ENCODE measurements around the gene CCT6A. TPM values are rescaled to one million over a fixed set of nuclear protein-coding genes. Genes with fewer than 3 reads are reported as not detected.
"Not testable (repeated sequence)": the region's sequence is repeated elsewhere in the genome, so short reads cannot be mapped to it uniquely, and the experiment has no call there.

CCT6A gene
- polyA plus RNA-seq, 3 donors from 2014 or later = 64.6 to 91.0 (median 77.6) TPM

DNA sequence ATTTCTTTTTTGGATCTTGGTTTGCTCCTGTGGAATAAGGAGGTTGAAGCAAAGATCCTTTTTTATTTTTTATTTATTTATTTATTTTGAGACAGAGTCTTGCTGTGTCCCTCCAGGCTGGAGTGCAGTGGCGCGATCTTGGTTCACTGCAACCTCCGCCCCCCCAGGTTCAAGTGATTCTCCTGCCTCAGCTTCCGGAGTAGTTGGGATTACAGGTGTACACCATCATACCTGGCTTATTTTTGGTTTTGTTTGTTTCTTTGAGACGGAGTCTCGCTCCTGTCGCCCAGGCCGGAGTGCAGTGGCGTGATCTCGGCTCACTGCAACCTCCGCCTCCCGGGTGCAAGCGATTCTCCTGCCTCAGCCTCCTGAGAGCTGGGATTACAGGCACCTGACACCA, 14.8 kb downstream of the CCT6A start:
- Mint-ChIP-seq H3K27me3 (ENCODE audit: low read depth in 3 of 3) (peaks cover 9 to 15% (median 9%) of the 10 kb centered on the region in 3 donors), H3K4me1 (peaks cover 22 to 37% of the 10 kb centered on the region in 2 donors), H3K4me3 (peak overlapping the region in 2 of 5 donors; percentile 29 to 30), H3K36me3 (peaks cover 14 to 25% (median 15%) of the 10 kb centered on the region in 3 donors)
- H3K9me3 Mint-ChIP-seq, H3K27ac Mint-ChIP-seq, DNase-seq: not testable (repeated sequence)

DNA sequence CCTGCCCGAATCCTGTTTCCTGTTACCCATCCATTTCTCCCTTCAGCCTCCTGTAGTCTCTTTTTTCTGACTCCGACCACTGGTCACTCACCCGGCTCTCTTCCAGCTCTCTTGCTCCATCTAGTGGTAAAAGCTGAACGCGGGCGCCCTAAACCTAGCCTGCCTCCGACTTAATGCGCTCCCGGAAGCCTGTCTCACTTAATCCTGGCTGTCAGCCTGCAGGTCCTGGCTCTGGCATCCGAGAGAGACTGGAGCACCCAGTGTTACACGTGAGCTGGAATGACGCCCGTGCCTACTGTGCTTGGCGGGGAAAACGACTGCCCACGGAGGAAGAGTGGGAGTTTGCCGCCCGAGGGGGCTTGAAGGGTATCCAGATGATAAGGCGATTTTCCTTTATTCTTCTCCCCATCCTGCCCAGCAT, 22.8 kb downstream of the CCT6A start:
- peak; percentile 67 to 73 (median 70) for DNase-seq
- Mint-ChIP-seq H3K27me3 (ENCODE audit: low read depth in 3 of 3) (peaks cover 0 to 2% (median 0%) of the 10 kb centered on the region in 3 donors), H3K4me1 (peaks cover 7% of the 10 kb centered on the region in 2 donors), H3K27ac (peak overlapping the region in 3 of 6 donors; percentile 0 to 84 (median 43)), H3K4me3 (no peak overlapping the region), H3K9me3 (no peaks in the 10 kb centered on the region), H3K36me3 (peaks cover 8 to 13% (median 9%) of the 10 kb centered on the region in 3 donors)

DNA sequence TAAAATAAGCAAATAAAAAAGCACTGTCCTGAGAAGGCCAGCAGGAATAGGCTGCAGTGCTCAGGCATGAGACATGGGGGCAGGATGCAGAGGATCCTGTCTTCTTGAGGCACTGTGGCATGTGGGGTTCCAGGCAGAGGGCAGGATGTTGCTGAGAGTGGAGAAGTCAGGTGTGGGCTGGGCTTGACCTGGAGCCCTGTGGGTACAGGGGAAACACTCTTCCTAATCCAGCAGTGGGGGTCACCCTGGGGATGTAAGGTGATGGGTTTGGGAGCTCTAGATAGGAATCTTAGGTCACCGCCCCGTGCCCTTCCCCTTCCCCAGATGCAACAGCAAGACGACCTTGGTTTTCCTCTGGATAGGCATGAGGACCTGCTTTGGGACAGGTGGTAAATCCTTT, 26.1 kb downstream of the CCT6A start:
- Mint-ChIP-seq H3K9me3 (no peaks in the 10 kb centered on the region), H3K27me3 (ENCODE audit: low read depth in 3 of 3) (peaks cover 0 to 2% (median 0%) of the 10 kb centered on the region in 3 donors), H3K4me3 (no peak overlapping the region), H3K36me3 (peaks cover 4 to 7% (median 4%) of the 10 kb centered on the region in 3 donors), H3K27ac (no peak overlapping the region), H3K4me1 (peaks cover 6 to 7% of the 10 kb centered on the region in 2 donors)
- no peak for DNase-seq

DNA sequence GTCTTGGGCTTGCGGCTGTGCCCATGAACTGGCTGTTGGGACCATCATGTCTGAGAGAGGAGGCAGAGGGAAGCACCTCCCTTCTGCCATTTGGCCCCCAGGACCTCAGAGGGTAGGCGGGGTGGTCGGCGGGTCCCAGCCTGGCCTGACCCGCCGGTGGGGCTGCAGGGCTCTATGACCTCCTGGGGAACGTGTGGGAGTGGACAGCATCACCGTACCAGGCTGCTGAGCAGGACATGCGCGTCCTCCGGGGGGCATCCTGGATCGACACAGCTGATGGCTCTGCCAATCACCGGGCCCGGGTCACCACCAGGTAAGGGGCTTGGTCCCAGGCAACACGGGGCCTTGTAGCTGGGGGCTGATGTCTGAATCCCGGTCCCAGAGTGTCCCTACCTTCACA, 26.6 kb downstream of the CCT6A start:
- no peak for DNase-seq
- Mint-ChIP-seq H3K27me3 (ENCODE audit: low read depth in 3 of 3) (no peaks in the 10 kb centered on the region), H3K9me3 (no peaks in the 10 kb centered on the region), H3K27ac (no peak overlapping the region), H3K4me3 (no peak overlapping the region), H3K4me1 (peaks cover 5 to 7% of the 10 kb centered on the region in 2 donors), H3K36me3 (peaks cover 4 to 5% (median 4%) of the 10 kb centered on the region in 3 donors)

DNA sequence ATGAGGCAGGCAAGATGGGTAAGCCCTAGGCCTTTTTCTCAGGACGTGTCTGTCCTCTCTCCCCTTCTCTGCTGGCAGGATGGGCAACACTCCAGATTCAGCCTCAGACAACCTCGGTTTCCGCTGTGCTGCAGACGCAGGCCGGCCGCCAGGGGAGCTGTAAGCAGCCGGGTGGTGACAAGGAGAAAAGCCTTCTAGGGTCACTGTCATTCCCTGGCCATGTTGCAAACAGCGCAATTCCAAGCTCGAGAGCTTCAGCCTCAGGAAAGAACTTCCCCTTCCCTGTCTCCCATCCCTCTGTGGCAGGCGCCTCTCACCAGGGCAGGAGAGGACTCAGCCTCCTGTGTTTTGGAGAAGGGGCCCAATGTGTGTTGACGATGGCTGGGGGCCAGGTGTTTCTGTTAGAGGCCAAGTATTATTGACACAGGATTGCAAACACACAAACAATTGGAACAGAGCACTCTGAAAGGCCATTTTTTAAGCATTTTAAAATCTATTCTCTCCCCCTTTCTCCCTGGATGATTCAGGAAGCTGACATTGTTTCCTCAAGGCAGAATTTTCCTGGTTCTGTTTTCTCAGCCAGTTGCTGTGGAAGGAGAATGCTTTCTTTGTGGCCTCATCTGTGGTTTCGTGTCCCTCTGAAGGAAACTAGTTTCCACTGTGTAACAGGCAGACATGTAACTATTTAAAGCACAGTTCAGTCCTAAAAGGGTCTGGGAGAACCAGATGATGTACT, 28.1 kb downstream of the CCT6A start:
- Mint-ChIP-seq H3K9me3 (no peaks in the 10 kb centered on the region), H3K4me1 (no peaks in the 10 kb centered on the region), H3K36me3 (no peaks in the 10 kb centered on the region), H3K27ac (no peak overlapping the region), H3K27me3 (ENCODE audit: low read depth in 3 of 3) (no peaks in the 10 kb centered on the region), H3K4me3 (no peak overlapping the region)
- DNase-seq = no peak

DNA sequence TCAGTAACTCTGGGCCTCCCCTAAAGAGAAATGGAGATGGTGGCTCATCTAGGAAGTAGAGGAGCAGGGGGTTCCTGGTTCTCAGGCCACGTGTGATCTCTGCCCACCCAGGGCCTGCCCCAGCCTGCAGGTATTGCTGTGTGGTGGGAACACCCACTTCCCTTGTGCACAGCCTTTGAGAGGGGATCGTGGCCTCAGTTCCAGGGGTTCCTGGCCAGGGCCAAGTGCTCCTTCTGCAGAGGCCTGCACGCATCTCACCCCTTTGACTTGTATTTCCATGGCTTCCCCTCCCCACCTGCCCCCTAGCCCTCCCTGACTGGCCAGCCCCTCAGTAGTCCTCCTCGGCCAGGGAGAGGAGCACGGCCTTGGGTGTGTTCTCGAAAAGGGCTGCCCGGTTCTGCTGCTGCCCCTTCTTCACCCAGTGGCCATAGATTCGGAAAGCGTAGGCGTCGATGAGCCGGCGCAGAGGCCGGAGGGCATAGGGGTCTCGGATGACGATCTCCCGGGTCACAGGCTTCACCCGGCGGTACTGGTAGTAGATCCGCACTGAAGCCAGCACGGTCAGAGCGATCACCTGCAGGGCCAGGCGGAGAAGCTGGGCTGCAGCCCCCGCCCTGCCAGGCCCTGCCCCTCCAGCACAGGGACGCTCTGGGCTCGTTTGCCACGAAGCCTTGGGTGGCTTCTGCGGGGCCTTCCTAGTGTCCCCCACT, 29.3 kb downstream of the CCT6A start:
- H3K4me1 Mint-ChIP-seq; H3K27me3 Mint-ChIP-seq (ENCODE audit: low read depth in 3 of 3); H3K9me3 Mint-ChIP-seq; H3K36me3 Mint-ChIP-seq; H3K27ac Mint-ChIP-seq; DNase-seq; H3K4me3 Mint-ChIP-seq: not testable (repeated sequence)

DNA sequence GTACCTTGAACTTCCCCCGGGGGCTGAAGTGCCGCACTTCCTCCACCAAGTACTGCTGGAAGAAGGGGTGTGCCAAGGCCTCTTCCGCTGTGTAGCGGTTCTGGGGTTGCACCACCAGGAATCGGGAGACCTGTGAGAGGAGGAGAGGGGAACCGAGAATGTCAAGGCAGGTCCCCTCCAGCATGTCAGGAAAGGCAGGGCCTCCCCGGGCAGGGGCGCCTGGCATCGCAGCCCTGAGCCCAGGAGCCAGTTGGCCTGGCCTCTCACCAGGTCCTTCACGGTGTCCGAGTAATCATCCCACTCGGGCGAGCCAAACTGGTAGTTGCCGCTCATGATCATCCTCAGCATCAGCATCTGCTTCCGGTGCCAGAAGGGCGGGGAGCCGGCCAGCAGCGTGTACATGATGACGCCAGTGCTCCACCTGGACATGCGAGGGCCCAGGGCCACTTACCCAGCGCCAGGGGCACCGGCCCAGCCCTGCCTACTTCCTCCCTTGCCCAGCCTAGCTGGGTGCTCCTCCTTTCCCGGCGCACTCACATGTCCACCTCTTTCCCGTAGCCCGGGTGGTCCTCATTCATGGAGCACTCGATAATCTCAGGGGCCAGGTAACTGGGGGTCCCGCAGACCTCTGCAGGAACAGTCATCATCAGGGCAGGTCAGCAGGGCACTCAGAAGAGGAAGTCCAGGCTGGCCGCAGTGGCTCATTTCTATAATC, 30.2 kb downstream of the CCT6A start:
- H3K27ac Mint-ChIP-seq = no peak overlapping the region
- DNase-seq = no peak
- no peak overlapping the region for H3K4me3 Mint-ChIP-seq
- peaks cover 0 to 3% (median 0%) of the 10 kb centered on the region in 3 donors for H3K27me3 Mint-ChIP-seq (ENCODE audit: low read depth in 3 of 3)
- H3K9me3 Mint-ChIP-seq = no peaks in the 10 kb centered on the region
- no peaks in the 10 kb centered on the region for H3K36me3 Mint-ChIP-seq
- no peaks in the 10 kb centered on the region for H3K4me1 Mint-ChIP-seq

DNA sequence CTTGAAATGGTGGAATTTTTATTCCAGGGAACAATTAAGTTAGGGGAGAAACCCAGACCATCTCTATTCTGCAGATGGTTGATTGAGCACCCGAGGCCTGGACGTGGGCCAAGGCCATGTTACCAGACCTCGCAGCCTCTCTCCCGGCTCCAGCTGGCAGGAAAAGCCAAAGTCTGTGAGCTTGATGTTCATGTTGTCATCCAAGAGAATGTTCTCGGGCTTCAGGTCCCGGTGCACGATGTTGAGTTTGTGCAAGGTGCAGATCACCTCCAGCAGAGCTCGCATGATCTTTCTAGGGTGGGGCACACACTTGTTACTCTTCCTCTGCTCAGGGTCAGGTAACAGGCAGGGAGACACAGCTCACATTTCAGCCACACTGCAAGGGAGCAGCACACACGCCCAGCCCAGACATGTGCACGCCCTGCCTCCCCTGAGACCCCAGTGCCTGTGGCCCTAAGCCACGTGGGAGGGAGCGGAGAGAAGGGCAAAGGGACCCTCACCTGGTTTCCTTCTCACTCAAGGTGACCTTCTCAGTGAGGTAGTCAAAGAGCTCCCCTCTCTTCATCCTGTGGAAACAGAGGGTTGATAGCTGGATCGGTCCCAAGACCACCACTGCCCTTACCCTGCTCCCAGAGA, 31.7 kb downstream of the CCT6A start:
- Mint-ChIP-seq H3K4me3 (no peak overlapping the region), H3K27me3 (ENCODE audit: low read depth in 3 of 3) (peaks cover 0 to 3% (median 0%) of the 10 kb centered on the region in 3 donors), H3K27ac (no peak overlapping the region), H3K36me3 (no peaks in the 10 kb centered on the region), H3K9me3 (no peaks in the 10 kb centered on the region), H3K4me1 (no peaks in the 10 kb centered on the region)
- no peak for DNase-seq

DNA sequence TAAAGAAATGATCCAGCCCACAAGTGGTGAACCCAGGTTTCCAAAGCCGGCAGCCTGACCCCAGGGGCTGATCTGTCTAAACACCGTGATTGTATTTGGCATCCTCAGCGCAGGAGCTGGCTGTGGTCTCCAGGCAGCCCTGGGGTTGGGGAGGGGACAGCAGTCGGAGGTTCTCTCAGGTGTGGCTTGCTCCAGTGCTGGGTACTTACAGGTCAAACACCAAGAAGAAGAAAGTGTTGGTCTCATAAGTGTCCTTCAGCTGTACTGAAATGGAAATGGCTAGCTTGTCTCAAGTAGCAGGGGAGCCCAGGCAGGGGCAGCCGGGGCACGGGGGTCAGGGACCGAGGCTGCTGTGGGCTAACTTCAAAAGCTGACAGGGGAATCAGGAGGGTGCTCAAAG, 35.2 kb downstream of the CCT6A start:
- no peaks in the 10 kb centered on the region for H3K9me3 Mint-ChIP-seq

DNA sequence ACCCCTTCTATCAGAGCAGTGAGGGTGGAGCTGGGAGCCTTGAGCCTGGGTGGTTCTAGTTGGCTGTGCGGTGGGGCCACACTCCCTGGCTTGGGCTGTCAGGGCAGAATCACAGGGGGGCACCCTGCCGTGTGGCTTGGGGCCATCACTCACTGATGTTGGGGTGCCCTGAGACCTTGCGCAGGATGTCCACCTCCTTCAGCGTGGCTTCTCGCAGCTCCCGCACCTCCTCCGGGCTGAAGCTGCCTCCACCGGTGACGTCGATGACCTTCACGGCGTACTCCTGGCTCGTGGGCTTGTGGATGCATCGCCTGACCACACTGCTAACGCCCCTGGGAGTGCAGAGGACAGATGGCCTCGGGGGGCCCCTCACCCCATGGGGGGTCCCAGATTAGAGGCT, 35.9 kb downstream of the CCT6A start:
- DNase-seq = no peak
- no peaks in the 10 kb centered on the region for H3K36me3 Mint-ChIP-seq
- no peak overlapping the region for H3K4me3 Mint-ChIP-seq
- H3K4me1 Mint-ChIP-seq = no peaks in the 10 kb centered on the region
- no peak overlapping the region for H3K27ac Mint-ChIP-seq
- H3K27me3 Mint-ChIP-seq (ENCODE audit: low read depth in 3 of 3) = peaks cover 0 to 3% (median 0%) of the 10 kb centered on the region in 3 donors
- no peaks in the 10 kb centered on the region for H3K9me3 Mint-ChIP-seq

More for the DNA sequence above, 35.2 kb downstream of the CCT6A start:
- Mint-ChIP-seq H3K27me3 (ENCODE audit: low read depth in 3 of 3) (peaks cover 0 to 3% (median 0%) of the 10 kb centered on the region in 3 donors), H3K36me3 (no peaks in the 10 kb centered on the region), H3K4me3 (no peak overlapping the region), H3K27ac (no peak overlapping the region), H3K4me1 (no peaks in the 10 kb centered on the region)
- DNase-seq = no peak

DNA sequence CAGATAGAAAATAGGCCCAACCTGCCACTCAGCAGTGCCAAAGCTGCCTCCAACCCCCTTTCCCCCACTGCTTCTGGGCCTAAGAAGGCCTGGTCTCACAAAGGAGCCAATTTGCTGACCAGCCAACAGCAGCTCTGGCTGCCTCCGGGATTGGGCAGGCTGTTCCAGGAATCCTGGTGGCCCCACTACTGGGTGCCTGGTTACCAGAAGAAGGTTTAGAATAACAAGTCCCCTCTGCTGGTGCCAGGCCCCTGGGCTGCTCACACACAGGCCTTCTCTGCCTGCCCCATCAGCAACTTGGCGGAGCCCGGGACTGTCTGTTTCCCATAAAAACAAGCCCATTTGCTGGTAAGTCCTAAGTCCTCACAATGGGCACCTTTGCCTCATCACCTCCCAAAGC, 40.0 kb downstream of the CCT6A start:
- Mint-ChIP-seq H3K9me3 (no peaks in the 10 kb centered on the region), H3K4me3 (no peak overlapping the region), H3K4me1 (no peaks in the 10 kb centered on the region), H3K27ac (no peak overlapping the region), H3K27me3 (ENCODE audit: low read depth in 3 of 3) (no peaks in the 10 kb centered on the region), H3K36me3 (peaks cover 0 to 3% (median 0%) of the 10 kb centered on the region in 3 donors)
- no peak for DNase-seq

DNA sequence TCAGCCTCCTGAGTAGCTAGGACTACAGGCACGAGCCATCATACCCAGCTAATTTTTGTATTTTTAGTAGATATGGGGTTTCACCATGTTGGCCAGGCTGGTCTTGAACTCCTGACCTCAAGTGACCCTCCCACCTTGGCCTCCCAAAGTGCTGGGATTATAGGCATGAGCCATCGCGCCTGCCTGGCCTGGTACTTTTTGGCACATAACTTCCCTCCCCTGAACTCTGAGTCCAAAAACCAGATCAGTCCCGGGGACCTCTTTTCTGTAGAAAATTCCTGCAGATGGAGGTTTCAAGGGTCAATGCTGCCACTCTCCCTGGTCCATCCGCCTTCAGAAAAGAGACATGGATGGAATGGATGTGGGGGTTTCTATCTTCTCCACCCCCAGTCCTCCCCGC, 40.8 kb downstream of the CCT6A start:
- not testable (repeated sequence) for DNase-seq; H3K4me1 Mint-ChIP-seq; H3K27ac Mint-ChIP-seq; H3K4me3 Mint-ChIP-seq; H3K9me3 Mint-ChIP-seq; H3K36me3 Mint-ChIP-seq; H3K27me3 Mint-ChIP-seq (ENCODE audit: low read depth in 3 of 3)

DNA sequence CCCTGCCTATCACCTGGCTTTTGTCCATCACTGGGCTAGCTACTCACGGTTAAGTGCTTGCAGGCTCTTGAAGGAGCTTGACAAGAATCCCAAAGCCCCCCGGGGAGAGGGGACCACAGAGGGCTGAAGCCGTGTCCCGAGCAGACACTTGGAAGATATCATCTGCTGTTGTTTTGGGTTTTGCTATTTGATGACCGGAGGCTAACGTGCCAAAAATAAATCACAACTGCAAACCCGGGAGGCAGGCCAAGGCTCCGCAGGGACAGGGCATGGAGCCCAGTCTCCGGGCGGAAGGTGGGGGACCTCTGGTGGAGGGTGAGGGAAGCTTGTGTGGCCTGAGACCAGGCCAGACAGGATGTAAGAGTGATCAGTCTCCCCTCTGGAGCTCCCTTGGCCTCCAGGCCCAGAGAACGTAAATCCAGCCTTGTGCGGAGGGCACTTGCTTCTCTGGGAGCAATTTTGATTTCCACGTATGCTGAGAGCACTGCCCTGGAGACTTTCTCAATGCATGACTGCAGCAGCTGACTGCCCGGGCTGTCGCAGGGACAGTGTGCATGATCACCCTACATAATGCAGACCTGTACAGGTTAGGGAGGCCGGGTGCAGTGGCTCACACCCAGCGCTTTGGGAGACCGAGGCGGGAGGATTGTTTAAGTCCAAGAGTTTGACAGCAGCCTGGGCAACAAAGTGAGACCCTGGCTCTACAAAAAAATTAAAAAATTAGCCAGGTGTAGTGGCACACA, 41.4 kb downstream of the CCT6A start, which contains the start of gene PHKG1:
PHKG1 (minus strand) TSS at position 164 of the 743 bp plus-strand sequence. CDS start 4,011 bp downstream, outside the sequence.
- DNase-seq = no peak
- peaks cover 0 to 4% (median 3%) of the 10 kb centered on the region in 3 donors for H3K36me3 Mint-ChIP-seq
- H3K27ac Mint-ChIP-seq = no peak within 1 kb of the TSS
- peaks cover 0 to 2% (median 0%) of the 10 kb centered on the region in 3 donors for H3K27me3 Mint-ChIP-seq (ENCODE audit: low read depth in 3 of 3)
- H3K4me3 Mint-ChIP-seq = no peak within 1 kb of the TSS
- no peaks in the 10 kb centered on the region for H3K9me3 Mint-ChIP-seq
- H3K4me1 Mint-ChIP-seq = no peaks in the 10 kb centered on the region

All from immature natural killer cell (primary cell).